GM15510 (cell line): ENCODE results near the gene ZP3.

Experiments
- POLR2A ChIP-seq: IDR thresholded peaks from 3 replicates; pipeline ENCODE4 v1.6.1; 2011; ENCODE audit warnings: borderline replicate concordance; ENCODE audit not compliant: insufficient read length; ENCODE audit errors: extremely low read depth

ZP3 gene

GRCh38 chr7:76424413-76425111 lies at the start of gene ZP3:
TSS of gene ZP3 (plus strand) at chr7:76424950. CDS start at chr7:76424965, 15 bp downstream.
- no peak for TF ChIP-seq POLR2A

GRCh38 chr7:76375251-76375650 lies 49.5 kb upstream of the ZP3 start:
- no peak for TF ChIP-seq POLR2A

- no peak for TF ChIP-seq POLR2A
Measured at GRCh38 chr7:76377186-76377918, 47.4 kb upstream of the ZP3 start.

GRCh38 chr7:76380623-76380966 lies 44.2 kb upstream of the ZP3 start:
- TF ChIP-seq POLR2A = no peak

- no peak for TF ChIP-seq POLR2A
Measured at GRCh38 chr7:76381814-76382213, 42.9 kb upstream of the ZP3 start.

- no peak for TF ChIP-seq POLR2A
Measured at GRCh38 chr7:76383089-76383944, 41.4 kb upstream of the ZP3 start.

GRCh38 chr7:76386691-76387260 lies 38.0 kb upstream of the ZP3 start:
- no peak for TF ChIP-seq POLR2A

GRCh38 chr7:76390092-76390491 lies 34.7 kb upstream of the ZP3 start:
- no peak for TF ChIP-seq POLR2A

GRCh38 chr7:76392531-76393115 lies 32.1 kb upstream of the ZP3 start:
- TF ChIP-seq POLR2A = no peak

GRCh38 chr7:76393116-76394031 lies 31.4 kb upstream of the ZP3 start:
- peak; percentile 89 for TF ChIP-seq POLR2A

GRCh38 chr7:76394957-76395356 lies 29.8 kb upstream of the ZP3 start:
- no peak for TF ChIP-seq POLR2A

GRCh38 chr7:76395965-76396726 lies 28.6 kb upstream of the ZP3 start:
- TF ChIP-seq POLR2A = no peak

- no peak for TF ChIP-seq POLR2A
Measured at GRCh38 chr7:76396864-76397263, 27.9 kb upstream of the ZP3 start.
